ENCODE results near the gene MYO1C.
A peak's percentile ranks its signal among the peaks of the same experiment; 100 is the strongest.

The MYO1C gene

DNA sequence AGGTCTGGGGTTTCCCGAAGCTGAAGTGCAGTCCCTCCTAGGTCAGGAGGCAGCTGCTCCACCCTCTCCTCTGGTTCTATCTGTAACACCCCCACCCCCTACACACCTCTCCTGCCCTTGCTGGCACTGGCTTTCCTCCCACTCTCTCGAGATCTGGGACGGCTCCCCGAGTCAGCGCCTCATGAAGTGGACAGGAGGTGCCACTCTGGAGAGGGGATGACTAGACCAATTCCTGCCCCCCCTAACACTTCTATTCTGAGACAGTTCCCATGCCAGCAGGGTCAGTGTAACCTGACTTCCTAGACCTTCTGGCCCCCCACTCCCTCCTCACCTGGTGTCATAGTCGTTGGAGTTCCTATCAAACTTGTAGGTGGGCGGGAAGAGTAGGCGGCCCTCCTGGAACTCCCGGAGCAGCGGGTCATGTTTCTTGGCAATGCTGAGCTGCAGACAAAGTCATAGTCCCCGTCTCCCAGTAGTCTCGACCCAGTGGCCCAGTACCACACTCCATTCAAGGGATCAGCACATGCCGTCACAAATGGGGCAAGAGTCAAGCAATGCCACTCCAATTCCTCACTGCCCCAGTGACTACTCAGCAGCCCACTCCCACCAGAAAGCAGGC, 14.3 kb upstream of the MYO1C start:
- DNase-seq (ENCODE audit: low spot score), result no peak

GRCh38 chr17:1505586-1505985, 13.1 kb upstream of the MYO1C start:
- no peak for DNase-seq (ENCODE audit: low spot score)

GRCh38 chr17:1504866-1505265, 12.4 kb upstream of the MYO1C start:
- DNase-seq (ENCODE audit: low spot score), result no peak

- DNase-seq (ENCODE audit: low spot score), result no peak
Observed at GRCh38 chr17:1503699-1504098, 11.2 kb upstream of the MYO1C start.

- no peak for DNase-seq (ENCODE audit: low spot score)
Observed at GRCh38 chr17:1498869-1499268, 6.4 kb upstream of the MYO1C start.

- no peak for DNase-seq (ENCODE audit: low spot score)
Observed at GRCh38 chr17:1498233-1498632, 5.7 kb upstream of the MYO1C start.

DNA sequence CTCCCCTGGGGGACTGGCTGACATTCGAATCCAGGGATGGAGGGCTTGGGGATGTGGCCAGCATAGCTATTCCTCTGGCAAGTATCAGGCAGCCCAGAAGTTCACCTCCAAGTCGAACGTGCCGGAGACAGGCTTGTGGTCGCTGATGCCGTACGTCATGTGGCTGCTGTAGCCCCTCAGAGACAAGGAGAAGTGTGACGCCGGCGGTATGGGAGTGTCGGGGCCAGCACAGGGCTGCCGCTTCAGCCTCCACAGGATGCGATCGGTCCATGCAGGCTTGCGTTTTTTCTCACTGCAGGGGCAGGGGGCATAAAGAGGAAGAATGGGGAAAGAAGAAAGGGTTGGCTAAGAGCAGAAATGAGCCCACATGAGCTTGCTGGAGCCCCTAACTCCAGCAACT, 5.3 kb upstream of the MYO1C start:
- no peak for DNase-seq (ENCODE audit: low spot score)

GRCh38 chr17:1496869-1497268, 4.4 kb upstream of the MYO1C start:
- DNase-seq (ENCODE audit: low spot score), result no peak

DNA sequence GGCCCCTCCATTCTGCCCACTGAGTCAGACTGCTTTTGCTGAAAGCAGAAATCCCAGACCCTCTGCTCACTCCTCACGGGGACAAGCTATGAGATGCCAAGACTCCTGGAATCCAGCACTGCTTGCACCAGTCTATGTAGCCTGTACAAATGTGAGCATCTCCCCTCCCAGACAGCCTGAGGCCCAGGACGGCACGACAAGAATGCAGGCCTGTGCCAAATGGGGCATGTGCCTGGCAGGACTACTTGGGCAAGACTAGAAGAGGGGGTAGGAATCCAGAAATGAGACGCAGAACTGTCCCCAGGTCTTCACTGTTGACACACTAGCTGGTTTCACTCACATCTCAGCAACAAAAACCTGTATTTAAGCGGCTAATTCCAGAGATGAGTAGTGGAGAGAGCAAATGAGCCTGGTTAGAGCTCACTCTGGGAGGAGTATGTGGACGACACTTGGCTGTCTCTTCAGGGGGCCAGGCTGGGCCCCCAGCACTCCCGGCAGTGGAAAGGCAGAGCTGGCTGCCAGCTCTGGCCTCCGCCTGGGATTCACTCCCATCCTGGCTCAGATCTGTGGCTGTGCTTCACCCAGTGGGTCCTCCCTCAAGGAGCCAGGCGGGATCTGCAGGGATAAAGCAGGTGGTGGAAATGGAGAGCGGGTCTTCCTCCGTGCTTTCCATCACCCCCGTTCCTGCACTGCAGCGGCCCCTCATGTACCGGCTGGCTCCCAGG, 2.9 kb upstream of the MYO1C start:
- no peak for DNase-seq (ENCODE audit: low spot score)

DNA sequence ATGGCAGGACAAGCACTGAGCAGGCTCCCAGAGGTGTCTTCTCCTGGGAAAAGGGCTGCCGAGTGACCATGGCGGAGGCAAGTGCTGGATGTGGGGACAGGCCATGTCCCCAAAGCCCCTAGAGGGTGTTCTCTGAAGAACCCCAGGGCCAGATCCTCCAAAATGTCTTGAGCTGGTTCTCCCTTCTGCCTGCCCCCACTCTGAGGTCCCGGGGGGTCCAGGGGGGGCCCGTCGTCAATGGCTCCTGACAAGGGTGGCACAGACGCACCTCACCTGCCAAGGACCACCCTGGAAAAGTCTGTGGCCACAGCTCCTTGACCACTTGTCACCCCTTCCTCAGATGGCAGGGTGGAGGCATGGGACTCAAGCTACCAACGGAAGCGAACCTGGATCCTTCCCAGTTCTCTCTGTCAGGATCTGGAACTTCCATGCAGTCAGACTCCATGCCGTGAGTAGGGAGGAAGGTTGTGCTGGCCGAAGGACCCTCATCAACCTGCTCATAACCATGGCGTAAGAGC, 2.3 kb upstream of the MYO1C start:
- DNase-seq (ENCODE audit: low spot score), result no peak

GRCh38 chr17:1494203-1494602, 1.7 kb upstream of the MYO1C start:
- DNase-seq (ENCODE audit: low spot score), result no peak

DNA sequence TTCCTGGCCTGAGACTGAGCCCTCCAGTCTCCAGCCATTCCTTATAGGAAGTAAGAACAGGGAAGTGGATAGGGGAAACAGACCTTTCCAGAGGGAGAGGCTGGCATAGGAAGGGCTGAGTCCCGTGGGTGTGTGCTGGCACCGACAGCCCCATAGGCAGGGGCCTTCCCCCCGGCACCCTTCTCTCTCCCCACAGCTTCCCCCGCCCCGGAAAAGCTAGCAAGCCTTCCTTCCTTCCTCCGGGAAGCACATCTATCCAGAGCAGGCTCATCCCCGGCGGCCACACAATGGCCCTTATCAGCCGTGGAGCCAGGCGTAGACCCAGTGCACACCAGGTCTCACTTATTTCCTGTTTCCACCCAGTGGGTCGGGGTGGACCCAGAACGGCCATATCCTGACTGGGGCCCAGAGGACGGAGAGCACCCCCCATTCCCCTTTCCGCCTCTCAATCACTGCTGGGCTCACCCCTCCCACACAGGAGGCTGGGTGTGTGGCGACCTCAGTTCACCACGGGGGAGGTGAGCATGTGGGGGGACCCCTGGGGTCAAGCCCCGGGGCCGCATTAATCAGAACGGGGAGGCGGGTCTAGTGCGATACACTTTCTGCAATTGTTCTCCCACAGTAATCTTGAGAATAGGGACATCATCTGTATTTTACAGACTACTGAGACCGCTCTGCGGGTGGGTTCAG, 950 bp upstream of the MYO1C start:
- DNase-seq (ENCODE audit: low spot score), result no peak

DNA sequence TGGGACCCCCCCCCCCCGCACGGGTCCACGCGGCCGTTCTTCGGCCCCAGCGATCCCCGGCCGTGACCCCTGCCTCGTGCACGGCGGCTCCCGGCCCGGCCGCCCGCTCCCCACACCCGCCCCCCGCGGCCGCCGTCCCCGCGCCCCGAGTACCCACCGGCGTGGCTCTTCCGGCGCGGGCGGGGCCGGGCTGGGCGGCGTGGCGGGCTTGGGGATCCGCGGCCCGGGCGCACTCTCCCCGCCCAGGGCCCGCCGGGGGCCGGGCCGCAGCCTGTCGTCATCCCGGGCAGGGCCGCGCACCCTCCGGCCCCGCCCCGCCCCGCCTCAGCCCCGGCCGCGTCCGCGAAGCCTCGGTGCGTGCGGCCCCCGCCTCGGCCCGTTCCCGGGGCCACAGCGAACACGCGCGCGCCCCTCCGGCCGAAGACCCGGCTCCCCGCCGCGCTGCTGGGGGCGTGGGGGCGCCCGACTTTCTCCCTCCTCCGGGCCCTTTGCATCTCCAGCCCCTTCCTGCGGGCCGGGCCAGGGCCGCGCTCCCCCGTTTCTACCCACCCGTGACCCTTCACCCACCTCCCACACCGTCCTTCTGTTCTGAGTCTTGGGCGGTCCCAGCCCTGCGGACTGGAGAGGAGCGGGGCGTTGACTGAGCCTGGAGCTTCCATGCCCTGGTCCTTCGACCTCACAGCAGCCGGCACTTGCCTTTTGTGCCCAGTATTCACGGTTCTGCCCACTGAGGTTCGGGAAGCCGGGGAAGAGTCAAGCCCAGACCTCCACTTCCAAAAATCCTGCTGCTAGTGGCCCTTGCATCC, 840 bp downstream of the MYO1C start:
- no peak for DNase-seq (ENCODE audit: low spot score)

DNA sequence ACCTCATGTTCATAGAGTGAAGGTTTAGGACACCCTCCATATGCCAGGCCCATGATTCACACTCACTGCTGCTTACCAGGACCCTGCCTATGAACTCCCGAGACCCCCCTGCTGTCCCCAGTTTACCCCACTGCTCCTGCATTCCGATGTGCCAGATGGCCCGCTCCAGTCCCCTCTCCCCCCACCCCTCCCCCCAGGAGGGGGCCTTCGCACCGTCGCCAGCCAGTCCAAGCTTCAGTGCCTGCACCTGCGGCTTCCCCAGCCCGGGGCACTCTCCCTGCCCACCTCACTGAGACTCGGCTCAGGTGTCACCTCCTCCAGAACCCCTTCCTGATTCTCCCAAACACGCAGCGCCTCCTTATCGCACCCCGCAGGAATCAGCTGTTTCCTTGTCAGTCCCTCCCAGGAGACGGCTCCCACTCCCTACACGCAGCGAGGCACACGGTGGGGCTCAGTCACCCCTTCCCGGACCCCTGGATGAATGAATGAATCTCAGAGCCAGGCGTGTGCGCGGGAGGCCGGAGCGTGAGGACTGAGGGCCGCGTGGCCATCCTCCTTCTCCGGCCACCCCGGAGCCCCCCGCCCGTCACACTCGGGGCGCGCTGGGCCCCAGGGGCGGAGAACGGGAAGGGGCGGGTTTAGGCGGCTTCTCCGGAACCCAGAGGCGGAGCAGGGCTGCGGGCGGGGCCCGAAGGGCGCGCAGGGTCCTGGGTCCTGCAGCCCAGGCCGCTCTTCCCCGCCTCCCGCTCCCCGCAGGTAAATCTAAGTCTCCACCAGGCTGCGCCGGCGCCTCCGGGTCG, 1.6 kb downstream of the MYO1C start:
- DNase-seq (ENCODE audit: low spot score), result no peak

DNA sequence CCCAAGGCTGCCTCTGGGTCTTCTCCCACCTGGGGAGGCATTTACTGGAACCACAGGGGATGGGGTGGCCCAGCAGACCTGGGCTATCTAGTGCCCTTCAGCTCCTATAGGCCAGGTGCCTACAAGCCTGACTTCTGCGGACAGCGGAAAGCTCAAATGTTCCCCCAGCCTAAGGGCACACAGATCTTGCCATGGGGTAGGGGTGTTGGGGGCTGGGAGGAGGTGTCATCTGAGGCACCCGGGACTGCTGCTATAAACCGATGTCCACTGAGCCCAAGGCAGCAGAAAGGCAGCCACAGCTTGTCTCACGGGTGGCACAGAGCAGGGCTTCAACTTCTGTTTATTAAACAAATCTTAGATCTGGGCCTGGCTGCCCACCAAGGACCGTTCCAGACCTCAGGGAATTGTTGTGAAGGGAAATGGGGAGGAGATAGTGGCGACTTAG, 3.6 kb downstream of the MYO1C start:
- DNase-seq (ENCODE audit: low spot score), result no peak

- peak; percentile 91 for DNase-seq (ENCODE audit: low spot score)
Observed at GRCh38 chr17:1487939-1488825, 4.3 kb downstream of the MYO1C start.

GRCh38 chr17:1486802-1487695, 5.4 kb downstream of the MYO1C start:
- DNase-seq (ENCODE audit: low spot score), result peak; percentile 85

DNA sequence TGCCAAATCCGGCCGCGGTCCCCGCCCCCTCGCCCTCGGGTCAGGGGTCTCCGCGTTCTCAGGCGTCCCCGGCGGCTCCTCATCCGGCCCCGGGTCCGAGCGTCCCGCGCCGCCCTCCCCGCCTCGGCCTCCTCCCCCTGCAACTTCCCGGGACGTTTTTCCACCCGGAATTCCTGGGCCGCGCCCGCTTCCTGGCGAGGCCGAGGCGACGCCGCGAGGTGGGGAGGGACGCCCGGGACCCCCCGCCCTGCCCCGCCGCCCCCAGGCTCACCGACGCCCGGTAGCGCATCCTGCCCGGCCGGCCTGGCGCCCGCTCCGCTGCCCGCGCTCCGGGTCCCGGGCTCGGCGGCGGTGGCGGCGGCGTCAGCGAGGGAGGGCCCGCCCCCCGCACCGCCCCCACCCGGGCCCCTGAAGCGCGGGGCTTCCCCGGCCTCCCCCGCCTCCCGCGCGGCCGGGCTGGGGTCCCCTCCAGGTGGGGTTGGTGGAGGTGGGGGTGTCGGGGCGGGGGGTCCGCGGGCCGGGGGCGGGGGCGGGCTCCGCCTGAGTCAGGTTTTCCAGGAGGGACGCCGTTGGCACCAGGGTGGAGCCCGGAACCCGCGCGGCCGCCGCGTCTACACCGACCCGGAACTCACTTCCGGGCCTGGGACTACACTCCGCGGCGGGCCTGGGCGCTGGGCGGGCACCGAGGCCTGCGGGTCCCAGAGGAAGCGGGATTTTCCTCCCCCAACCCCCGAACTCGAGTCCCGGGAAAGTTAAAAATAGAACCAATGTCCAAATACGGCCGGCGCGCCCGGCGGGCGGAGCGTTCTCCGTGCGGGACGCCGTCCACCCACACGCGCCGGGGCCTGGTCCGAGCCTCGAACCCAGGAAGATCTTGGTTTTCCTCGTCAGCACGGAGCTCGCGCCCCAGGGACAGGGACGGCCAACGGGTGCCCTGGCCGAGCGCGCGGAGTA, 6.8 kb downstream of the MYO1C start:
- peak; percentile 81 for DNase-seq (ENCODE audit: low spot score)
